Activated gamma-delta T cell (primary cell): ENCODE measurements around the gene TMC1.
"Not testable (repeated sequence)": the region's sequence is repeated elsewhere in the genome, so short reads cannot be mapped to it uniquely, and the experiment has no call there.

ENCODE experiments used
- DNase-seq: peaks from one replicate; lab custom pipeline; 2025; lab: John Stamatoyannopoulos, UW

Gene TMC1

GRCh38 chr9:72823971-72824370, 302.6 kb downstream of the TMC1 start:
- DNase-seq = no peak

GRCh38 chr9:72826996-72827949, 305.9 kb downstream of the TMC1 start:
- no peak for DNase-seq

- DNase-seq = no peak
Observed at GRCh38 chr9:72827950-72828731, 306.7 kb downstream of the TMC1 start.

GRCh38 chr9:72834994-72835393, 313.6 kb downstream of the TMC1 start:
- DNase-seq = no peak

- DNase-seq = no peak
Observed at GRCh38 chr9:72836790-72837189, 315.4 kb downstream of the TMC1 start.

GRCh38 chr9:72839085-72839484, 317.7 kb downstream of the TMC1 start:
- no peak for DNase-seq

GRCh38 chr9:72843520-72844439, 322.4 kb downstream of the TMC1 start:
- DNase-seq = no peak

GRCh38 chr9:72844440-72844768, 323.0 kb downstream of the TMC1 start:
- no peak for DNase-seq

- DNase-seq = not testable (repeated sequence)
Observed at GRCh38 chr9:72845052-72845451, 323.6 kb downstream of the TMC1 start.

GRCh38 chr9:72850209-72850608, 328.8 kb downstream of the TMC1 start:
- not testable (repeated sequence) for DNase-seq

GRCh38 chr9:72855321-72855720, 333.9 kb downstream of the TMC1 start:
- DNase-seq = no peak

- DNase-seq = no peak
Observed at GRCh38 chr9:72855890-72856523, 334.6 kb downstream of the TMC1 start.

GRCh38 chr9:72856972-72857623, 335.7 kb downstream of the TMC1 start:
- DNase-seq = no peak

GRCh38 chr9:72857624-72857996, 336.2 kb downstream of the TMC1 start:
- no peak for DNase-seq

GRCh38 chr9:72858089-72858912, 336.9 kb downstream of the TMC1 start:
- no peak for DNase-seq

GRCh38 chr9:72862788-72863187, 341.4 kb downstream of the TMC1 start:
- DNase-seq = not testable (repeated sequence)

- DNase-seq = no peak
Observed at GRCh38 chr9:72863456-72864094, 342.2 kb downstream of the TMC1 start.

- no peak for DNase-seq
Observed at GRCh38 chr9:72864327-72864726, 342.9 kb downstream of the TMC1 start.

GRCh38 chr9:72871685-72872084, 350.3 kb downstream of the TMC1 start:
- DNase-seq = no peak

- DNase-seq = no peak
Observed at GRCh38 chr9:72872718-72873117, 351.3 kb downstream of the TMC1 start.
